CD4-positive, CD25-positive, alpha-beta regulatory T cell (primary cell): ENCODE measurements around the gene RDH5. TPM values are rescaled to one million over a fixed set of nuclear protein-coding genes. Genes with fewer than 3 reads are reported as not detected.
A peak's percentile ranks its signal among the peaks of the same experiment; 100 is the strongest.

Experiments
- ATAC-seq, 2 donors: fragments of 150-1000 bp; cut with Tn5 transposase; one replicate each; pipeline ENCODE4 v1.10.0; 2021; ENCODE audit warnings: low read depth in 2 of 2, moderate number of reproducible peaks in 2 of 2, moderate library complexity in 1 of 2
- DNase-seq, 3 donors: peaks; one replicate each; pipeline versions ENCODE4 v3.0.0 to v3.0.0-alpha.2; 2012 to 2022; ENCODE audit warnings: mixed read lengths in 1 of 3
- H3K27ac ChIP-seq: one replicate; pipeline ENCODE4 v1.7.0; 2013; ENCODE audit warnings: mild to moderate bottlenecking, low read length; ENCODE audit not compliant: insufficient read depth, poor library complexity, severe bottlenecking
- H3K27me3 ChIP-seq: one replicate; pipeline ENCODE4 v1.7.0; 2013; ENCODE audit warnings: low read length; ENCODE audit not compliant: control insufficient read depth, insufficient read depth
- H3K36me3 ChIP-seq: one replicate; pipeline ENCODE4 v1.7.0; 2013; ENCODE audit warnings: mild to moderate bottlenecking, low read length, moderate library complexity; ENCODE audit not compliant: control insufficient read depth, insufficient read depth
- H3K4me1 ChIP-seq: 2 replicates; pipeline ENCODE4 v1.7.0; 2013; ENCODE audit warnings: mild to moderate bottlenecking, low read length; ENCODE audit not compliant: insufficient read depth, control insufficient read depth, poor library complexity, severe bottlenecking
- H3K4me3 ChIP-seq: one replicate; pipeline ENCODE4 v1.7.0; 2013; ENCODE audit warnings: low read depth, mild to moderate bottlenecking, low read length, moderate library complexity
- H3K9me3 ChIP-seq, 2 experiments: 1 replicate in 1 of 2; 2 replicates in 1 of 2; pipeline ENCODE4 v1.7.0; 2013; ENCODE audit warnings: low read length in 2 of 2, mild to moderate bottlenecking in 1 of 2, moderate library complexity in 1 of 2; ENCODE audit not compliant: control insufficient read depth in 2 of 2
- H3K27ac Mint-ChIP-seq, 3 donors: one replicate each; pipeline ENCODE4 v1.8.0; 2020 to 2022; ENCODE audit warnings: mild to moderate bottlenecking in 3 of 3, mixed read lengths in 3 of 3, moderate library complexity in 2 of 3
- H3K27me3 Mint-ChIP-seq: one replicate; pipeline ENCODE4 v1.8.0; 2022; ENCODE audit warnings: mild to moderate bottlenecking, mixed read lengths
- H3K36me3 Mint-ChIP-seq: one replicate; pipeline ENCODE4 v1.8.0; 2020; ENCODE audit warnings: mixed read lengths
- H3K4me1 Mint-ChIP-seq, 4 donors: one replicate each; pipeline ENCODE4 v1.8.0; 2020 to 2022; ENCODE audit warnings: mixed read lengths in 4 of 4, mild to moderate bottlenecking in 1 of 4
- H3K4me3 Mint-ChIP-seq, 4 donors: one replicate each; pipeline ENCODE4 v1.8.0; 2020 to 2022; ENCODE audit warnings: mild to moderate bottlenecking in 4 of 4, mixed read lengths in 4 of 4, moderate library complexity in 3 of 4
- H3K9me3 Mint-ChIP-seq, 7 donors: one replicate each; pipeline ENCODE4 v1.8.0; 2020 to 2022; ENCODE audit warnings: mixed read lengths in 7 of 7, mild to moderate bottlenecking in 3 of 7, moderate library complexity in 2 of 7
- polyA plus RNA-seq, 4 donors: library from polyadenylated mRNA; unstranded; fragments of 300-500 nt; fragmentation: Illumina TruSeq; gene quantifications; one replicate each; pipeline ENCODE4 v1.2.3, GENCODE V29; 2021
- total RNA-seq: library from RNA; stranded (reverse); gene quantifications from one replicate; pipeline ENCODE4 v1.2.3, GENCODE V29; 2022

RDH5 gene
- total and polyA plus RNA-seq, 5 donors from 2014 or later: 0.94 to 10.1 (median 1.5) TPM

- Histone ChIP-seq H3K36me3 (peaks cover 21% of the 10 kb centered on the region), H3K4me1 (peaks cover 37% of the 10 kb centered on the region), H3K27ac (peak overlapping the region; percentile 95), H3K9me3 (no peaks in the 10 kb centered on the region), H3K27me3 (no peaks in the 10 kb centered on the region), H3K4me3 (peak overlapping the region; percentile 91)
- Mint-ChIP-seq H3K4me3 (peak overlapping the region; percentile 95 to 98 (median 96)), H3K36me3 (peaks cover 7% of the 10 kb centered on the region), H3K27ac (peak overlapping the region; percentile 63 to 98 (median 97)), H3K4me1 (peaks cover 8 to 41% (median 25%) of the 10 kb centered on the region in 4 donors), H3K27me3 (peaks cover 6% of the 10 kb centered on the region), H3K9me3 (peaks cover 0 to 3% (median 0%) of the 10 kb centered on the region in 7 donors)
- DNase-seq: no peak
- no peak for ATAC-seq
Measured at GRCh38 chr12:55716582-55716957, 3.6 kb upstream of the RDH5 start.

- Histone ChIP-seq H3K27ac (peak overlapping the region; percentile 95), H3K9me3 (no peaks in the 10 kb centered on the region), H3K27me3 (no peaks in the 10 kb centered on the region), H3K36me3 (peaks cover 21% of the 10 kb centered on the region), H3K4me1 (peaks cover 37% of the 10 kb centered on the region), H3K4me3 (peak overlapping the region; percentile 91)
- H3K36me3 Mint-ChIP-seq: peaks cover 7% of the 10 kb centered on the region
- peak overlapping the region; percentile 82 to 98 (median 97) for H3K27ac Mint-ChIP-seq
- DNase-seq (no peak), ATAC-seq (no peak)
- peak overlapping the region; percentile 95 to 98 (median 96) for H3K4me3 Mint-ChIP-seq
- no peaks in the 10 kb centered on the region for H3K27me3 Mint-ChIP-seq
- peaks cover 8 to 41% (median 25%) of the 10 kb centered on the region in 4 donors for H3K4me1 Mint-ChIP-seq
- no peaks in the 10 kb centered on the region for H3K9me3 Mint-ChIP-seq
Measured at GRCh38 chr12:55717011-55718007, 2.9 kb upstream of the RDH5 start.

- Mint-ChIP-seq H3K4me3 (peak overlapping the region; percentile 88 to 97 (median 95)), H3K9me3 (no peaks in the 10 kb centered on the region), H3K36me3 (peaks cover 7% of the 10 kb centered on the region), H3K4me1 (peaks cover 8 to 41% (median 25%) of the 10 kb centered on the region in 4 donors), H3K27me3 (no peaks in the 10 kb centered on the region), H3K27ac (peak overlapping the region in 2 of 3 donors; percentile 11 to 98)
- Histone ChIP-seq H3K9me3 (no peaks in the 10 kb centered on the region), H3K27me3 (no peaks in the 10 kb centered on the region), H3K4me3 (no peak overlapping the region), H3K27ac (no peak overlapping the region), H3K4me1 (peaks cover 37% of the 10 kb centered on the region), H3K36me3 (peaks cover 21% of the 10 kb centered on the region)
- DNase-seq (no peak), ATAC-seq (no peak)
Measured at GRCh38 chr12:55718015-55718414, 2.2 kb upstream of the RDH5 start.

DNA sequence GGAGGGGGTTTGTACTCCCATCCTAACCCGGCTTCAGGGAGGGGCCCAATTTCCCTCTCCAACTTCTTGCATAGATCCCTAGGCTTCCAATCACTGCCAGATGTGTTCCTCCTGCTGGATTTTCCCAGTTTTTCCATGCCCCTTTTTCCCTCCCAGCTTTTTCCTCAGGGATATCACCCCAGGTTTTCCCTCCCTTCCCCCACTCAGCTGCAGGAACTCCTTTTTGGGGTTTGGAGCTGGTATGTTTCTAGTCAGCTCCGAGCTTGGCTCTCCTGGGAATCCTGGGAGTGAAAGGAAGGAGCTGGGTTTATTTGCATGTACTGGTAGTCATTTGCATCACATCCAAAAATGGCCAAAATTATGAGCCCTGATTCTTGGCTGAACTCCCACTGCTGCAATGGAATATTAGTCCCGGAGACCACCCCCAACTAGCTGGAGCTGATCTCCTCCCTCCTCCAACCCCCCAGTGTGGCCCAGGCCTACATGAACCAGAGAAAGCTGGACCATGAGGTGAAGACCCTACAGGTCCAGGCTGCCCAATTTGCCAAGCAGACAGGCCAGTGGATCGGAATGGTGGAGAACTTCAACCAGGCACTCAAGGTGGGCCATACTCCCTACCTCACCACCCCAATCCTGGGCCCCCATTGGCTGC, 1.4 kb upstream of the RDH5 start:
- peak overlapping the region in 1 of 3 donors; percentile 20 for H3K27ac Mint-ChIP-seq
- H3K4me1 Mint-ChIP-seq: peaks cover 8 to 41% (median 25%) of the 10 kb centered on the region in 4 donors
- H3K27me3 Mint-ChIP-seq: no peaks in the 10 kb centered on the region
- peak overlapping the region; percentile 16 to 95 (median 57) for H3K4me3 Mint-ChIP-seq
- ATAC-seq: no peak
- no peak for DNase-seq
- no peaks in the 10 kb centered on the region for H3K27me3 ChIP-seq
- H3K36me3 ChIP-seq: peaks cover 25% of the 10 kb centered on the region
- peaks cover 10% of the 10 kb centered on the region for H3K36me3 Mint-ChIP-seq
- no peaks in the 10 kb centered on the region for H3K9me3 Mint-ChIP-seq
- H3K4me3 ChIP-seq: no peak overlapping the region
- no peak overlapping the region for H3K27ac ChIP-seq
- no peaks in the 10 kb centered on the region for H3K9me3 ChIP-seq
- H3K4me1 ChIP-seq: peaks cover 37% of the 10 kb centered on the region

DNA sequence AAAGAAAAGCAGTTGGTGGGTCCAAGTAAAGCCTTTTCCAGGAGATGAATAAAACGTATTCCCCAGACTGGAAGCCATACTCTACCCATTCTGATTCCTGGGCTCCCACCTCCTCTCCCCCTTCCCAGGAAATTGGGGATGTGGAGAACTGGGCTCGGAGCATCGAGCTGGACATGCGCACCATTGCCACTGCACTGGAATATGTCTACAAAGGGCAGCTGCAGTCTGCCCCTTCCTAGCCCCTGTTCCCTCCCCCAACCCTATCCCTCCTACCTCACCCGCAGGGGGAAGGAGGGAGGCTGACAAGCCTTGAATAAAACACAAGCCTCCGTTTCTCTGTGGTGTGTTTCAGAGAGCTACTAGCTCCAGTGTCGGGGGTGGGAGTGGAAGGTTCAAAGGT, 822 bp upstream of the RDH5 start:
- H3K4me1 Mint-ChIP-seq: peaks cover 8 to 41% (median 25%) of the 10 kb centered on the region in 4 donors
- H3K9me3 Mint-ChIP-seq: no peaks in the 10 kb centered on the region
- DNase-seq (no peak), ATAC-seq (no peak)
- no peaks in the 10 kb centered on the region for H3K27me3 Mint-ChIP-seq
- Histone ChIP-seq H3K9me3 (no peaks in the 10 kb centered on the region), H3K4me1 (peaks cover 37% of the 10 kb centered on the region), H3K27ac (no peak overlapping the region), H3K4me3 (no peak overlapping the region), H3K27me3 (no peaks in the 10 kb centered on the region), H3K36me3 (peaks cover 25% of the 10 kb centered on the region)
- H3K4me3 Mint-ChIP-seq: no peak overlapping the region
- H3K27ac Mint-ChIP-seq: no peak overlapping the region
- H3K36me3 Mint-ChIP-seq: peaks cover 10% of the 10 kb centered on the region

- peaks cover 0 to 44% (median 29%) of the 10 kb centered on the region in 4 donors for H3K4me1 Mint-ChIP-seq
Measured at GRCh38 chr12:55720894-55721444, 776 bp downstream of the RDH5 start.

DNA sequence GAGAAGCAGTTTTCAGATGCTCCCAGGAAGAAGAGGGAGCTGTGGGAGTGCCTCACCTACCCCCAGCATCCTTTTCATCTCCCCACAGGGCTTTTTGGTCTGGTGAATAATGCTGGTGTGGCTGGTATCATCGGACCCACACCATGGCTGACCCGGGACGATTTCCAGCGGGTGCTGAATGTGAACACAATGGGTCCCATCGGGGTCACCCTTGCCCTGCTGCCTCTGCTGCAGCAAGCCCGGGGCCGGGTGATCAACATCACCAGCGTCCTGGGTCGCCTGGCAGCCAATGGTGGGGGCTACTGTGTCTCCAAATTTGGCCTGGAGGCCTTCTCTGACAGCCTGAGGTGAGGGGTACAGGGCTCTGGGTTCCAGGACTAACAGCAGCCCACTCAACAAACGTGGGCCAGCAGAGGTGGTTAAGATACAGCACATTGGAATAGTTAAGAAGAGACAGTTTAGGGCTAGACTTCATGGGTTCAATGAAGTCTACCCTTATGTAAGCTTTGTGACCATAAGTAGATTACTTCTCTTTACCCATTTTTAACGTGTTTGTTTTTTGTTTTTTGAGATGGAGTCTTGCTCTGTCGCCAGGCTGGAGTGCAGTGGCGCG, 1.5 kb downstream of the RDH5 start:
- H3K27ac ChIP-seq: no peak overlapping the region
- H3K27me3 ChIP-seq: no peaks in the 10 kb centered on the region
- Mint-ChIP-seq H3K4me3 (peak overlapping the region in 2 of 4 donors; percentile 19 to 43), H3K36me3 (peaks cover 7% of the 10 kb centered on the region), H3K9me3 (peaks cover 0 to 2% (median 0%) of the 10 kb centered on the region in 7 donors), H3K4me1 (peaks cover 0 to 45% (median 27%) of the 10 kb centered on the region in 4 donors), H3K27ac (no peak overlapping the region), H3K27me3 (no peaks in the 10 kb centered on the region)
- DNase-seq: no peak
- no peak for ATAC-seq
- no peak overlapping the region for H3K4me3 ChIP-seq
- peaks cover 28% of the 10 kb centered on the region for H3K4me1 ChIP-seq
- peaks cover 25% of the 10 kb centered on the region for H3K36me3 ChIP-seq
- H3K9me3 ChIP-seq: no peaks in the 10 kb centered on the region

More at GRCh38 chr12:55720894-55721444, 776 bp downstream of the RDH5 start:
- H3K9me3 ChIP-seq: no peaks in the 10 kb centered on the region
- H3K27ac ChIP-seq: no peak overlapping the region
- H3K27me3 Mint-ChIP-seq: no peaks in the 10 kb centered on the region
- H3K36me3 Mint-ChIP-seq: peaks cover 7% of the 10 kb centered on the region
- no peak overlapping the region for H3K27ac Mint-ChIP-seq
- peaks cover 25% of the 10 kb centered on the region for H3K36me3 ChIP-seq
- H3K4me1 ChIP-seq: peaks cover 34% of the 10 kb centered on the region
- H3K4me3 Mint-ChIP-seq: no peak overlapping the region
- no peak overlapping the region for H3K4me3 ChIP-seq
- H3K9me3 Mint-ChIP-seq: peaks cover 0 to 2% (median 0%) of the 10 kb centered on the region in 7 donors
- H3K27me3 ChIP-seq: no peaks in the 10 kb centered on the region
- DNase-seq (no peak), ATAC-seq (no peak)
